A673 (cell line): ENCODE results near the gene GPD2.

ENCODE experiments used
- EZH2 ChIP-seq: fragments of 200-600 bp; sonication (generic); IDR thresholded peaks from 2 replicates; pipeline ENCODE4 v1.6.1; 2017; ENCODE audit warnings: borderline replicate concordance, low read depth, mild to moderate bottlenecking, mixed read lengths, antibody characterized with exemption, low read length; ENCODE audit not compliant: poor library complexity, severe bottlenecking
- TF ChIP-seq, protein P1 (sequence below): fragments of 300-800, 200-600 bp; sonication (generic); conservative IDR thresholded peaks from 2 replicates; pipeline ENCODE4 v1.5.1; 2017; ENCODE audit warnings: low read depth, mild to moderate bottlenecking, antibody characterized with exemption, low read length, moderate library complexity, mixed read lengths

DNA sequence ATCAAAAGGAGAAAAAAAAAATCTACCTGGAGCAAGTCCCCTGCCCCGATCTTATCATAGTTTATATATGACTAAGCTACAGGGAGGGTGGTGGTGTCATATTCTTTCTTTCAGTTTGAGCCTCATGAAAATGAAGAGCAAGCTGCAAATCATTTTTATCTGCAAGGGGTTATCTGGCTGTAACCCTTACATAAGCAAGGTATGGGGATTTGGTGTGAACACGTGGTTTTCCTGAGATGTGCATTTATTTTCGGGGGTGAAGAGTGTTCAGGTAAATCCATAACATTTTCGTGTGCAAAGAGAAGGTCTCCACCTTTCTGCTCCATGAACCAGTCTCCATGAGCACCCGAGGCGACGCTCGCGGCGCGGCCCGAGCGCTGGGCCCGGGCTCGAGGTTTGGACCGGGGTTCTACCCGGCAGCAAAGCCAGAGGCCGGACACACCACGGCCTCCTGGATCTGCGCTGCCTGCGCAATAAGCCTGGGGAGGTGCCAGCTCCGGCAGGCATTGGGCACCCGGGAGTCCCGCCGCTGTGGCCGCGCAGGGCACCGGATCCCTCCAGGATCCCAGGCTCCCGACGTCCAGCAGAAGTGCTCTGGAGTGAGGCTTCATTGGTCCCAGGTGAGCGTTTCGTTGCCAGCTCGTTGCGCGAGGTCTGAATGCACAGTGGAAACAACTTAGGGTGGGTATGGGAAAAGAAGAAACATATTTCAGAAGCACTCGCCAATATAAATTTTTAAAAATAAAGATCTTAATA is 36.1 kb upstream of the GPD2 start:
- TF ChIP-seq EZH2, result no peak
- TF ChIP-seq, protein P1, sequence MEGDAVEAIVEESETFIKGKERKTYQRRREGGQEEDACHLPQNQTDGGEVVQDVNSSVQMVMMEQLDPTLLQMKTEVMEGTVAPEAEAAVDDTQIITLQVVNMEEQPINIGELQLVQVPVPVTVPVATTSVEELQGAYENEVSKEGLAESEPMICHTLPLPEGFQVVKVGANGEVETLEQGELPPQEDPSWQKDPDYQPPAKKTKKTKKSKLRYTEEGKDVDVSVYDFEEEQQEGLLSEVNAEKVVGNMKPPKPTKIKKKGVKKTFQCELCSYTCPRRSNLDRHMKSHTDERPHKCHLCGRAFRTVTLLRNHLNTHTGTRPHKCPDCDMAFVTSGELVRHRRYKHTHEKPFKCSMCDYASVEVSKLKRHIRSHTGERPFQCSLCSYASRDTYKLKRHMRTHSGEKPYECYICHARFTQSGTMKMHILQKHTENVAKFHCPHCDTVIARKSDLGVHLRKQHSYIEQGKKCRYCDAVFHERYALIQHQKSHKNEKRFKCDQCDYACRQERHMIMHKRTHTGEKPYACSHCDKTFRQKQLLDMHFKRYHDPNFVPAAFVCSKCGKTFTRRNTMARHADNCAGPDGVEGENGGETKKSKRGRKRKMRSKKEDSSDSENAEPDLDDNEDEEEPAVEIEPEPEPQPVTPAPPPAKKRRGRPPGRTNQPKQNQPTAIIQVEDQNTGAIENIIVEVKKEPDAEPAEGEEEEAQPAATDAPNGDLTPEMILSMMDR, result no peak
